DND-41 (cell line): ENCODE data around the gene TEX38.

ENCODE experiments used
- ATAC-seq: fragments of 200-7000 bp; cut with Tn5 transposase; 3 replicates; pipeline ENCODE4 v1.9.1; 2021; ENCODE audit warnings: low read depth; ENCODE audit not compliant: insufficient read depth
- DNase-seq: peaks from one replicate; pipeline ENCODE4 v3.0.0-alpha.2; 2020
- H2AFZ ChIP-seq: 2 replicates; pipeline ENCODE4 v1.6.0; 2012; ENCODE audit warnings: low read depth, low read length
- H3K27ac ChIP-seq: 2 replicates; pipeline ENCODE4 v1.5.1; 2012; ENCODE audit warnings: low read length, inconsistent platforms
- H3K27me3 ChIP-seq: fragments of 200-600 bp; sonication (generic); 2 replicates; pipeline ENCODE4 v1.6.0; 2012; ENCODE audit warnings: low read length, mild to moderate bottlenecking, inconsistent platforms; ENCODE audit not compliant: insufficient read depth, poor library complexity
- H3K36me3 ChIP-seq: 2 replicates; pipeline ENCODE4 v1.5.1; 2012; ENCODE audit warnings: low read length, inconsistent platforms; ENCODE audit not compliant: insufficient read depth
- H3K4me1 ChIP-seq: 2 replicates; pipeline ENCODE4 v1.5.1; 2012; ENCODE audit warnings: mild to moderate bottlenecking, low read length; ENCODE audit not compliant: insufficient read depth
- H3K4me2 ChIP-seq: 2 replicates; pipeline ENCODE4 v1.6.0; 2012; ENCODE audit warnings: mild to moderate bottlenecking, moderate library complexity, low read length, inconsistent platforms; ENCODE audit not compliant: insufficient read depth
- H3K4me3 ChIP-seq, 2 experiments: fragments of 200-600 bp in 1 of 2; shearing (Covaris generic) in 1 of 2; 2 replicates each; pipeline ENCODE4 v1.5.1; 2012 to 2016; ENCODE audit warnings: inconsistent platforms in 2 of 2, low read length in 2 of 2, mild to moderate bottlenecking in 2 of 2, low read depth in 1 of 2, moderate library complexity in 1 of 2
- H3K79me2 ChIP-seq: 2 replicates; pipeline ENCODE4 v1.6.0; 2012; ENCODE audit warnings: low read length, inconsistent platforms; ENCODE audit not compliant: insufficient read depth
- H3K9ac ChIP-seq: 2 replicates; pipeline ENCODE4 v1.6.0; 2012; ENCODE audit warnings: low read depth, mild to moderate bottlenecking, inconsistent platforms, low read length, moderate library complexity
- H3K9me3 ChIP-seq: 2 replicates; pipeline ENCODE4 v1.5.1; 2012; ENCODE audit warnings: low read length, moderate library complexity, mild to moderate bottlenecking, inconsistent platforms; ENCODE audit not compliant: insufficient read depth, severe bottlenecking
- H4K20me1 ChIP-seq: 2 replicates; pipeline ENCODE4 v1.6.0; 2012; ENCODE audit warnings: low read length; ENCODE audit not compliant: insufficient read depth
- EZH2 ChIP-seq: IDR thresholded peaks from 3 replicates; pipeline ENCODE4 v1.6.1; 2012; ENCODE audit warnings: borderline replicate concordance, low read depth, mild to moderate bottlenecking, moderate library complexity, low read length, inconsistent platforms; ENCODE audit not compliant: severe bottlenecking
- TF ChIP-seq, protein P1 (sequence below): IDR thresholded peaks from 2 replicates; pipeline ENCODE4 v1.5.1; 2012; ENCODE audit warnings: borderline replicate concordance, low read length, moderate library complexity, mild to moderate bottlenecking; ENCODE audit not compliant: poor library complexity, severe bottlenecking; ENCODE audit errors: extremely low read depth

Gene TEX38

GRCh38 chr1:46676531-46676930, 4.9 kb downstream of the TEX38 start:
- no peak overlapping the region for H3K27ac ChIP-seq
- H4K20me1 ChIP-seq, result no peaks in the 10 kb centered on the region
- no peak overlapping the region for H2AFZ ChIP-seq
- DNase-seq, result no peak
- TF ChIP-seq, protein P1, sequence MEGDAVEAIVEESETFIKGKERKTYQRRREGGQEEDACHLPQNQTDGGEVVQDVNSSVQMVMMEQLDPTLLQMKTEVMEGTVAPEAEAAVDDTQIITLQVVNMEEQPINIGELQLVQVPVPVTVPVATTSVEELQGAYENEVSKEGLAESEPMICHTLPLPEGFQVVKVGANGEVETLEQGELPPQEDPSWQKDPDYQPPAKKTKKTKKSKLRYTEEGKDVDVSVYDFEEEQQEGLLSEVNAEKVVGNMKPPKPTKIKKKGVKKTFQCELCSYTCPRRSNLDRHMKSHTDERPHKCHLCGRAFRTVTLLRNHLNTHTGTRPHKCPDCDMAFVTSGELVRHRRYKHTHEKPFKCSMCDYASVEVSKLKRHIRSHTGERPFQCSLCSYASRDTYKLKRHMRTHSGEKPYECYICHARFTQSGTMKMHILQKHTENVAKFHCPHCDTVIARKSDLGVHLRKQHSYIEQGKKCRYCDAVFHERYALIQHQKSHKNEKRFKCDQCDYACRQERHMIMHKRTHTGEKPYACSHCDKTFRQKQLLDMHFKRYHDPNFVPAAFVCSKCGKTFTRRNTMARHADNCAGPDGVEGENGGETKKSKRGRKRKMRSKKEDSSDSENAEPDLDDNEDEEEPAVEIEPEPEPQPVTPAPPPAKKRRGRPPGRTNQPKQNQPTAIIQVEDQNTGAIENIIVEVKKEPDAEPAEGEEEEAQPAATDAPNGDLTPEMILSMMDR, result no peak
- TF ChIP-seq EZH2, result no peak
- no peak overlapping the region for H3K4me3 ChIP-seq
- H3K4me2 ChIP-seq, result no peak overlapping the region
- no peak for ATAC-seq
- H3K27me3 ChIP-seq, result no peaks in the 10 kb centered on the region
- no peaks in the 10 kb centered on the region for H3K79me2 ChIP-seq
- no peak overlapping the region for H3K9ac ChIP-seq
- no peaks in the 10 kb centered on the region for H3K4me1 ChIP-seq
- no peaks in the 10 kb centered on the region for H3K9me3 ChIP-seq
- peaks cover 76% of the 10 kb centered on the region for H3K36me3 ChIP-seq

DNA sequence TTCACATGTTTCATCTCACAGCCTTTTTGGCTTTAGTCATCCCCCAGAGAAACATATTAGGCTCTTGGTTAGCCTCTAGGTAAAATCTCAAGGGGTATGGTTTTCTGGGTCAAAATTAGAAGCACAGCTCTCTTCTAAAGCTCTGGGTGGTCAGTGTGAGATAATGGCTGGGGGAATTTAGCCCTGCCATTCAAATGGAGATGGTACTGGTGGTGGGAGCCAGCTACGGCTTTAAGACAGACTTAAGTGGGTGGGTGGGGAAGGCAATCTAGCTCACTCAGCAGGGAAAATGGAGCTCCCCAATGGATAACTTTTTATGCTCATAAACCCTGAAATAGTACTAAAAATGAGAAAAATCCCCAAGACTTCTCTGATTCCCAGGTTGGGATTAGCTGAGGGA, 5.7 kb downstream of the TEX38 start:
- Histone ChIP-seq H3K4me3 (no peak overlapping the region), H3K4me2 (no peak overlapping the region), H2AFZ (no peak overlapping the region), H4K20me1 (no peaks in the 10 kb centered on the region), H3K36me3 (peaks cover 84% of the 10 kb centered on the region), H3K4me1 (no peaks in the 10 kb centered on the region), H3K27me3 (no peaks in the 10 kb centered on the region), H3K9me3 (no peaks in the 10 kb centered on the region), H3K9ac (no peak overlapping the region), H3K79me2 (no peaks in the 10 kb centered on the region), H3K27ac (no peak overlapping the region)
- ATAC-seq (no peak), DNase-seq (no peak)
- no peak for TF ChIP-seq EZH2
- TF ChIP-seq, protein P1, result no peak

DNA sequence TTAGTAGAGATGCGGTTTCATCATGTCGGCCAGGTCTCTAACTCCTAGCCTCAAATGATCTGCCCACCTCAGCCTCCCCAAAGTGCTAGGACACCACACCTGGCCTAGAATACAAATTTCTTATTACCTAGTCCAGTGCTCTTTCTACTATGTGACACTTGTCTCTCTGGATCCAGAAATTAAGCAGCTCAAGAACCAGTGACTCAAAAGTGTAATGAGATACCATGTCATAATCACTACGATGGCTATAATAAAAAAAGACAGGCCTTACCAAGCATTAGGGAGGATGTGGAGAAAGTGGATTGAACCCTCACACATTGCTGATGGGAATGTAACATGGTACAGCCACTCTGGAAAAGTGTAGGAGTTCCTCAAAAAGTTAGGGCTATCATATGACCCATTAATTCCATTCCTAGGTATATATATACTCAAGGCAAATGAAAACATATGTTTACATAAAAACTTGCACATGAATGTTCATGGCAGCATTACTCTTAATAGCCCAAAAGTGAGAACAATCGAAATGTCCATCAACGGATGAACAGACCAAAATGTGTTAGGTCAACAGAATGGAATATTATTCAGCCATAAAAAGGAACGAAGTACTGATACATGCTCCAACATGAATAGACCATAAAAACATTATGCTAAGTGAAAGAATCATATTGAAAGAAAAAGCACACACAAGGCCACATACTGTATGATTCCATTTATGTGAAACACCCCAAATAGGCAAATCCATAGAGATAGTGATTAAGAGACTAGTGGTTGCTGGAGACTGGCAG, 8.3 kb downstream of the TEX38 start:
- Histone ChIP-seq H3K9me3 (no peaks in the 10 kb centered on the region), H3K36me3 (peaks cover 92% of the 10 kb centered on the region), H3K4me1 (no peaks in the 10 kb centered on the region), H3K4me2 (no peak overlapping the region), H2AFZ (no peak overlapping the region), H3K9ac (no peak overlapping the region), H3K27ac (no peak overlapping the region), H3K4me3 (no peak overlapping the region), H4K20me1 (no peaks in the 10 kb centered on the region), H3K79me2 (no peaks in the 10 kb centered on the region), H3K27me3 (no peaks in the 10 kb centered on the region)
- TF ChIP-seq EZH2, result no peak
- TF ChIP-seq, protein P1, result no peak
- DNase-seq (no peak), ATAC-seq (no peak)
